HG03558 (cell line): Measurements from ENCODE around the gene ZNF804A.
"Not testable (repeated sequence)": the region's sequence is repeated elsewhere in the genome, so short reads cannot be mapped to it uniquely, and the experiment has no call there.

Experiments
- ATAC-seq: cut with Tn5 transposase; IDR thresholded peaks from one replicate; pipeline ENCODE4 v1.9.1; 2021; ENCODE audit warnings: moderate number of reproducible peaks; ENCODE audit not compliant: unreplicated experiment; ENCODE audit errors: extremely low read depth

ZNF804A gene

DNA sequence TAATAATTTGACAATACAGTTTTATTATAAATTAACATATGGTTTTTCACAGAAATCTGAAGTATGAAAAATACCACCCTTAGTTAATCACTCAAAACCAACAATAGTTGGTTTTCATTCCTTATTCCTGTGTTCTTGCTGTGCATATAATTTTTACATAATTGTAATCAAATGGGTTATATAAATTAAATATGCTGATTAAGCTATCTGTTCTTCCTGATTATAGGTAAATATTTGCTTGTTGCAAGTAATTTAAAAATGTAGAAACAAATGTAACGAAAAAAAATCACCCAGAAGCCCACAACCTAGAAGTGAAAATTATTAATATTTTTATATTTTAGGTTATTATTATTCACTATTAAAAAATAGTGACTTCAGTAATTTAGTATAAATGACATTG is 98.3 kb downstream of the ZNF804A start:
- no peak for ATAC-seq

DNA sequence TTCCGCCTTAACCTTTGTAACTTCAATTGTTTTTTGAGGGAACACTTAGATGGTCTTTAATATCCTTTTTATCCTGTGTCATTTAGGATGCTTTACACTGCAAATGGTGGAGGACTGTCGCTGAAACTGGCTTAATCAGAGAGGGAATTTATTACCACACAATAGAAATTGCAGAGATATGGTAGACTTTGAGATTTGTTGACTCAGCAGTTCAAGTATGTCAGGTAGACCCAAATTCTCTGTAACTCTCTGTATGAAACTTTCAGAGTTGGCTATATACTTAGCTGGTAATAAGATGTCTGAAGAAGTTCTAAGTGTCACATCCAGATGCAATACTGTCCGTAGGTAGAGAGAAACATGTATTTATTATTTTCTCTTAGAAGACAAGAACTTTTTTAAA is 100.1 kb downstream of the ZNF804A start:
- ATAC-seq, result no peak

- ATAC-seq, result no peak
These were observed 123.6 kb downstream of the ZNF804A start for GRCh38 chr2:184721881-184722280.

- ATAC-seq, result no peak
These were observed 129.5 kb downstream of the ZNF804A start for GRCh38 chr2:184727813-184728212.

- ATAC-seq, result no peak
These were observed 130.1 kb downstream of the ZNF804A start for GRCh38 chr2:184728411-184728810.

DNA sequence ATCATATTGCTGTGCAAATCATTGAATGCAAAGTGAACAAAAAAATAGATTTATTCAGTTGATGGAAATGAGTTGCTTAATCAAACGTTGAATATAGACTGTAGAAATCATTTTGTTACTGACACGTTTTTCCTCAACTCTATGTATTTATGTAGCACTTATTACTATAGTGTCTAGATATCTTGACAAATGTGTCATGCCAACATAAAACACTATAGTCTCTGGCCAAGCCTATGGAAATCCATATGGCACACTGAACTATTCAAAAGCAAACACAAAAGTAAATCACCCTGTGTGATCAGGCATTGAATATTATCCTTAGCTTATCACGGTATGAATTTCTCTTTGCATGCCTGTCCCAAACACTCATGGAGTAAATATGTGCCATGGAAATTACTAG is 131.3 kb downstream of the ZNF804A start:
- no peak for ATAC-seq

DNA sequence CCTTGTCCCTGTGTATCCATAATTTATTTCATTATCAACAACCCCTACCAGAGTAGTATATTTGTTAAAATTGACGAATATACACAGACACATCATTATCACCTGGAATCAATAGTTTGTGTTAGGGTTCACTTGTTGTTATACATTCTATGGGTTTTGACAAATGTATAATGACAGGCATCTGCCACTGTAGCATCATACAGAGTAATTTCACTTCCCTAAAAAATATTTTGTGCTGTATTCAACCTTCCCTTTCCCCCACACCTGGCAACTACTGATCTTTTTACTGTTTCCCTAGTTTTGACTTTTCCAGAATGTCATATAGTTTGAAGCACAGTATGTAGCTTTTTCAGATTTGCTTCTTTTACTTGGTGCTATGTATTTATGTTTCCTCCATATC is 132.0 kb downstream of the ZNF804A start:
- peak; percentile 78 for ATAC-seq

- no peak for ATAC-seq
These were observed 136.0 kb downstream of the ZNF804A start for GRCh38 chr2:184734338-184734737.

GRCh38 chr2:184735611-184736010 is 137.3 kb downstream of the ZNF804A start:
- no peak for ATAC-seq

DNA sequence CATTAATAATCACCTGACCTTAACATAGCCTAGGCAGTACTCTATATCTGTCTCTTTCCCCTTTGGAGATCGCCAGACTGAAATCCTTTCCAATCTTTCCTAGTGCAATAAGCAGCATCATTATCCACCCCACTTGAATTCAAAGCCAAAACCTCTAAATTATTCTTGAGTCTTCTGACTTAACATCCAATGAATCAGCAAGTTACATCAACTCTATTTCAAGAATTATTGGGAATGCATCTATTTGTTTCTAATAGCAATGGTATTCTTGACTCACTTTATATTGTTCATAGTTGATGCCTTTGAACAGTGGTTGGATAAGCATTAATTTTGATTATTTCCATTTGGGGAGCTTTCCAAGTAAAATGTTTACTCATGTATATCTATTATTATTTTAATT is 144.8 kb downstream of the ZNF804A start:
- no peak for ATAC-seq

DNA sequence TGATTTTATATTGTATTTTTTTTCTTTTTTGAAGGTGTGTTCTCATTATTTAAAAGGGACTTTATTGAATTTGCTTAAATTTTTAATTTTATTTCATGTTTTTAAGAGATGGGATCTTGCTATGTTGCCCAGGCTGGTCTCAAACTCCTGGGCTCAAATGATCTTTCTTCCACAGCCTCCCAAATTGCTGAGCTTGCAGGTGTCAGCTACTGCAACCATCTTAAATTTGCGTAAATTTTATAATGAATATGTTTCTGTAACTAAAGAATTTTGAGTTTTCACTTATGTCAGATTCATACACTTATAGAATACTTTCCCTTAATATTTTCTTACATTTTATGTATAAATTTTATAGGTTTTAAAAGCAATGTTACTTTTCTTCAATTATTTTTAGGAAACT is 157.8 kb downstream of the ZNF804A start:
- ATAC-seq, result no peak

DNA sequence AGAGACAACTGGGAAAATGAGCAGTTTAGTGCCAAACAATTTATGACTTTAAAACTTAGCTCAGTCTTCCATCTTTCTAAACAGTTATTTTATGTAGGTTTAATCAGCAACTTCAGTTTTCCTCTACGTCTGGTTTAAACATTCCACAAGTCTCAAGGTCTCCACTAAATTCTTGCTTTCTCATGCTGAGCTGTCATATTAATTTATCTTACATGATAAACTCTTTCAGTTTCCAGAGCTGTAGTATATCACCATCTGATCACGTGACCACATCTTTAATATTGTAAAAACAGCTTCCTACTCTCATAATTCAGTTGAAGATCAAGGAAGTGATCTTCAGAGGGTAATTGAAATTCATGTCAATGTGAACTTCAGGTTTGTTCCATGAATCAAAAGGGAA is 158.6 kb downstream of the ZNF804A start:
- no peak for ATAC-seq

DNA sequence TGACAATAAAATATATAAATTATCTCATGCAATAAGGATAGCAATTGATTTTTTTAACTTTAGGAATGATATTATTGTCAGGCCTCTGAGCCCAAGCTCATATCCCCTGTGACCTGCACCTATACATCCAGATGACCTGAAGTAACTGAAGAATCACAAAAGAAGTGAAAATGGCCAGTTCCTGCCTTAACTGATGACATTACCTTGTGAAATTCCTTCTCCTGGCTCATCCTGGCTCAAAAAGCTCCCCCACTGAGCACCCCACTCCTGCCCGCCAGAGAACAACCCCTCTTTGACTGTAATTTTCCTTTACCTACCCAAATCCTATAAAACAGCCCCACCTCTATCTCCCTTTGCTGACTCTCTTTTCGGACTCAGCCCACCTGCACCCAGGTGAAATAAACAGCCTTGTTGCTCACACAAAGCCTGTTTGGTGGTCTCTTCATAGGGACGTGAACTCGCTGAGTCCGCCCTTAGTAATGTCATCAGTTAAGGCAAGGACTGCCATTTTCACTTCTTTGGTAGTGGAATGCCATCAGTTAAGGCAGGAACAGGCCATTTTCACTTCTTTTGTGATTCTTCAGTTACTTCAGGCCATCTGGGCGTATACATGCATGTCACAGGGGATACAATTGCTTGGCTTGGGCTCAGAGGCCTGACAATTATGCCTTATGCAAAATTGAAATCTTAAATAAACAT is 161.4 kb downstream of the ZNF804A start:
- not testable (repeated sequence) for ATAC-seq

DNA sequence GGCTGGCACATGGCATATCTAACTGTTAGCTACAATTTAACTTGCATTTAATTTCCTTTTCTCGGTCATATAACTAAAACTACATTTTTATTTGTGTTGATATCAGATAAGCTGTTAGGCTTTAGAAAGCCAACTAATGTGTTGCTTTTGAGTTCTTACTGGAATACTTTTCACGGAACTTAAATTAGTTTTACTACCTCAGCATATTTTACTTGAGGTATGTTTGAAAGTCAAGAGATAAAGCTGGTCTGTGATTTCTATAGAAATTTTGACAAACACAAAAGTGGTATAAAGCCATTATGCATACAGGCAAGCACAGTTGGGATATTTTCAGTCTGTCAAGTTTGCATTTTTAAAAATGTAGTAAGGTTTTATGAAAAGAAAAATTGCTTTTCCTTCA is 162.6 kb downstream of the ZNF804A start:
- no peak for ATAC-seq

DNA sequence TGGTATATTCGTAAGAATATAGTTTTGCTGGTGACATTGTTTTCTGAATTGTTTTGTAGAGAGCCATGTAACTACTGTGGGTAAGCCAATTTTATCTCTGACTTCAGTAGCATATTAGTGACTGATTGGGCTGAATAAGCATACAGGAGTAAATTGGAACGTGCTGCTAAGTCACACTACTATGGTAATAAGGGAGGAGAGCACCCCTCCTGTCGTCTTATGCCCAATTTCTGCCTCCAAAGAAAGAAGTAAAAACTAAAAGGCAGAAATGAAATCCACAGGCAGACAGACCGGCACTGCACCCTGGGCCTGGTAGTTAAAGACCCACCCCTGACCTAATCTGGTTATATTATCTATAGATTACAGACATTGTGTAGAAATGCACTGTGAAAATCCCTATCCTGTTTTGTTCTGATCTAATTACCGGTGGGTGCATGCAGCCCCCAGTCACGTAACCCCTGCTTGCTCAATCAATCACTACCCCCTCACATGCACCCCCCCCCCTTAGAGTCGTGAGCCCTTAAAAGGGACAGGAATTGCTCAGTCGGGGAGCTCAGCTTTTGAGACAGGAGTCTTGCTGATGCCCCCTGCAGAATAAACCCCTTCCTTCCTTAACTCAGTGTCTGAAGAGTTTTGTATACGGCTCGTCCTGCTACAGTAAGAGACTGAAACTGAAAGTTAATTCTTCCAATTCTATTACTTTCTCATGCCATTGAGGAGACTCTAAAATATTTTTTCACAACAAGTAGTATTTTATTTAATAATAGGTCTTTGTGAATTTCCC is 167.0 kb downstream of the ZNF804A start:
- no peak for ATAC-seq

- no peak for ATAC-seq
These were observed 168.7 kb downstream of the ZNF804A start for GRCh38 chr2:184767059-184767458.

DNA sequence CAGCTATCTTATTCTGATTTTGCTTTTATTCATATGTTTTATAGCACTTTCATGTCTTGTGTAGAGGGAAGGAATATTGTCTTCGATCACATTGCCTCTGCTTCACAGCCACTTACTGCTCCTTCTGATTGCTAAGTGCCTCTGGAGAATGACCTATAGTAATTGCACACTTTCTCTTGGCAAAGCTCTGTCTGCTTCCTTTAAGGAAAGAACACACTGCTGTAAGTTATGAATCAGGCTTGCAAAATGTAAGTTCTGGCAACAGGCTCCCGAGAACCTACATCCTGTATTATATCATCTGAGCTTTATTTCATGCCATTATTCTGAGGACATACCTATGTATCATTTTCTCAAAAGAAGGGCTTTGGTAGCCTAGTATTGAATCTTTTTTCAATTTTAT is 170.7 kb downstream of the ZNF804A start:
- no peak for ATAC-seq

DNA sequence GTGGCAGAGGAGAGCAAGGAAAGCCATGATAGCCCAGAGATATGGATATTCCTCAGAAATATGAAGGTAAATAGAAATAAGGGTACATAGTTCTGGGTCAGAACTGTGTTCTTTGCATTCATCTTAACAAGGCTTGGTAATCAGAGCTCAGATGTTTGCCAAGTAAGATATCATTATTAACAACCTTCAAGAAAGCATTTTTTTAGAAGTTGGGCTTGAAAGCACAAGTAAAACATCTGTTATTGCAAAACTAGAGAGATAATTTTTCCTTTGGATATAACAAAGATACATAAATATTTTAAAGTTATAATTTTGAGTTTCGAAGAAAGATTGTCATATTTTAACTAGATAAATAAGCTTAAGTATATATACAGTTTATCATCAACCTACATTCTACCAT is 171.4 kb downstream of the ZNF804A start:
- no peak for ATAC-seq

- ATAC-seq, result no peak
These were observed 181.4 kb downstream of the ZNF804A start for GRCh38 chr2:184779777-184780176.

- no peak for ATAC-seq
These were observed 182.1 kb downstream of the ZNF804A start for GRCh38 chr2:184780384-184780783.

- no peak for ATAC-seq
These were observed 182.6 kb downstream of the ZNF804A start for GRCh38 chr2:184780944-184781343.

DNA sequence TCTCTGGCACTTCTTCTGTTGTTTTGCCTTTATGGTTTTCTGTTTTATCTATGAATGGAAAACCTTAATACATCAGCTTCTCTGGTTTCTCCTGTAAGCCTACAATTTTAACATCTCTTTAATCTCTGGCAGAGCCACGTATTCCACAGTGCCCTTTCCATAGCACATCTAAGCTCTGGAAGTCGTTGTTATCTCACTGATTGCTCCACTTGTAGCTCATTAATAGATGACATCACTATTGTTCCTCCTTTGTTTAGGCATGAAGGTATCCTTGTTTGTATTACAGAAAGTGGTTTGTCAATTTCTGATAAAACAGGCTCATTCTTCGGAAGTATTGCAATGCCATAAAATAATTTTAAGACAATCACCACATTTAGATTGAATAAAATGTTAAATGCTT is 185.2 kb downstream of the ZNF804A start:
- no peak for ATAC-seq
